SK-N-SH (cell line): Measurements from ENCODE around the gene TRIM50.

Source experiments
- POLR2AphosphoS5 ChIP-seq: IDR thresholded peaks from 2 replicates; pipeline ENCODE4 v1.6.1; 2012; ENCODE audit warnings: low read depth, low read length
- RAD21 ChIP-seq: IDR thresholded peaks from 2 replicates; pipeline ENCODE4 v1.6.1; 2012; ENCODE audit warnings: mild to moderate bottlenecking, low read length
- TF ChIP-seq, protein P1 (sequence below): fragments of 200-600 bp; sonication (generic); IDR thresholded peaks from 2 replicates; pipeline ENCODE4 v1.6.1; 2017; ENCODE audit warnings: antibody characterized with exemption, mild to moderate bottlenecking, moderate library complexity

DNA sequence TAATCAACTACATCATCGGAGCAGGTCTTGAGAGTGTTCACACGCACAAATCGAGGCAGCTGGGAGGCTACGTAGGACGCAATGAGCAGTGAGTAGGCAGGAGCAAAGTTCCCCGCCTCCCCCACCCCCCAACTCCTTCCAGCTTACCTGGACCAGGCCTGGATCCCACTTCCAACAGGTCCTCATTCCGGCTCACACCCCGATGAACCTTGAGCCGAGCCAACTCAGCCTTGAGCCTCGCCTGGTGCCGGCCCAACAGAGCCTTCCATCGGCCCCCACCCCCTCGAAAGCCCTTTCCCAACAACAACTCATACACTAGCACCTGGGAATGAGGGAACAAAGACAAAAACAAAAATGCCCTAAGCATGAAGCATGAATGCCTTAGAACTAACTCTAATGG is 20.4 kb downstream of the TRIM50 start:
- TF ChIP-seq POLR2AphosphoS5 (no peak), RAD21 (no peak)
- TF ChIP-seq, protein P1, sequence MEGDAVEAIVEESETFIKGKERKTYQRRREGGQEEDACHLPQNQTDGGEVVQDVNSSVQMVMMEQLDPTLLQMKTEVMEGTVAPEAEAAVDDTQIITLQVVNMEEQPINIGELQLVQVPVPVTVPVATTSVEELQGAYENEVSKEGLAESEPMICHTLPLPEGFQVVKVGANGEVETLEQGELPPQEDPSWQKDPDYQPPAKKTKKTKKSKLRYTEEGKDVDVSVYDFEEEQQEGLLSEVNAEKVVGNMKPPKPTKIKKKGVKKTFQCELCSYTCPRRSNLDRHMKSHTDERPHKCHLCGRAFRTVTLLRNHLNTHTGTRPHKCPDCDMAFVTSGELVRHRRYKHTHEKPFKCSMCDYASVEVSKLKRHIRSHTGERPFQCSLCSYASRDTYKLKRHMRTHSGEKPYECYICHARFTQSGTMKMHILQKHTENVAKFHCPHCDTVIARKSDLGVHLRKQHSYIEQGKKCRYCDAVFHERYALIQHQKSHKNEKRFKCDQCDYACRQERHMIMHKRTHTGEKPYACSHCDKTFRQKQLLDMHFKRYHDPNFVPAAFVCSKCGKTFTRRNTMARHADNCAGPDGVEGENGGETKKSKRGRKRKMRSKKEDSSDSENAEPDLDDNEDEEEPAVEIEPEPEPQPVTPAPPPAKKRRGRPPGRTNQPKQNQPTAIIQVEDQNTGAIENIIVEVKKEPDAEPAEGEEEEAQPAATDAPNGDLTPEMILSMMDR = no peak
